ENCODE data around the gene B3GNT8. TPM values are rescaled to one million over a fixed set of nuclear protein-coding genes. Genes with fewer than 3 reads are reported as not detected.

The B3GNT8 gene
- polyA plus RNA-seq, 4 donors, result 27.5 to 125 (median 53.8) TPM

DNA sequence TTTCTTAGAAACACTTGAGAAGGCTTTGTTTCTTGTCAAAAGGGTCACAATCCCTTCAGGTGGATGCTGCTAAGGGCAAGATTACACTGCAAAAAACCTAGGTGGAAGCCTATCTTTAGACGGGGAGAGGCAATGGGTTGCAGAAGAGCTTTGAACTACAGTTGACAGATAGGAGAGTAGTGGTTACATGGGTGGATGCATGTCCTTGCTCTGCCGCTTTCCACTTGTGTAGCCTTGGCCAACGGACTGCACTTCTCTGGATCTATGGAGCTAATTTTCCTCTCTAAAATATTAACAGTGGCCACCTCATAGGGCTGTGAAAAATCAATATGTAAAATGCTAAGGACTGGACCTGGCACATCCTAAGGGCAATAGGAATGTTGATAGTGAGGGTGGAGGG is 28.6 kb downstream of the B3GNT8 start:
- FAIRE-seq (no peak), DNase-seq (no peak)
- Histone ChIP-seq H3K4me3 (ENCODE audit: low read depth in 1 of 3, low read length in 3 of 3) (peak overlapping the region; percentile 84 to 93 (median 89)), H3K9me3 (ENCODE audit: control insufficient read depth in 2 of 2, insufficient read depth in 1 of 2, low read depth in 1 of 2, low read length in 1 of 2) (no peaks in the 10 kb centered on the region), H3K36me3 (ENCODE audit: control insufficient read depth in 3 of 3, insufficient read depth in 2 of 3, low read depth in 1 of 3, low read length in 3 of 3) (peaks cover 0 to 25% (median 0%) of the 10 kb centered on the region in 3 donors), H3K27me3 (ENCODE audit: control insufficient read depth in 3 of 3, insufficient read depth in 3 of 3, low read length in 3 of 3) (no peaks in the 10 kb centered on the region), H3K4me1 (ENCODE audit: control insufficient read depth in 3 of 3, insufficient read depth in 2 of 3, low read depth in 1 of 3, low read length in 2 of 3) (peaks cover 3 to 9% (median 7%) of the 10 kb centered on the region in 3 donors), H3K27ac (ENCODE audit: low read depth in 1 of 3, low read length in 2 of 3) (no peak overlapping the region)
- 28 to 56% (median 42%) methylated on average over 3 of the region's 3 CpGs for WGBS, 3 donors

DNA sequence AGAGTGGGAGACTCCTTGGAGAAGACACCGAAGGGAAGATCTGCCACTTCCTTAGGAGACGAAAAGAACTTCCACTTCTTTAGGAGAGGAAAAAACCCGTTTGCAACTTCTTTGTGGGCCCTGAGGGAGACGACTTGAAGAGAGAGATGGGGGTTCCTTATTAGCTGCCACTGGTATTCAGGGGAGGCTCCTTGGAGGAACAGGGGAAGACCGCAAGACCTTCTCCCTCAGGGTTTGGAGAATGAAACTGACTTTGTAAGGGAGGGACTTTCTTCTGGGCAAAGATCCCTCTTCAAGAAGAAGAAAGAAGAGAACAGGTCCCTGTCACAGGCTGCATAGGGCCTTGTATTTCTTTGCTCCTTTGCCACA is 29.1 kb downstream of the B3GNT8 start:
- no peaks in the 10 kb centered on the region for H3K9me3 ChIP-seq (ENCODE audit: control insufficient read depth in 2 of 2, insufficient read depth in 1 of 2, low read depth in 1 of 2, low read length in 1 of 2)
- H3K27ac ChIP-seq (ENCODE audit: low read depth in 1 of 3, low read length in 2 of 3), result peak overlapping the region; percentile 34 to 93 (median 76)
- H3K4me1 ChIP-seq (ENCODE audit: control insufficient read depth in 3 of 3, insufficient read depth in 2 of 3, low read depth in 1 of 3, low read length in 2 of 3), result peaks cover 3 to 9% (median 7%) of the 10 kb centered on the region in 3 donors
- peak overlapping the region; percentile 84 to 93 (median 89) for H3K4me3 ChIP-seq (ENCODE audit: low read depth in 1 of 3, low read length in 3 of 3)
- WGBS, 3 donors, result 0 to 1% (median 0%) methylated on average over 5 of the region's 5 CpGs
- no peak for DNase-seq
- H3K27me3 ChIP-seq (ENCODE audit: control insufficient read depth in 3 of 3, insufficient read depth in 3 of 3, low read length in 3 of 3), result no peaks in the 10 kb centered on the region
- H3K36me3 ChIP-seq (ENCODE audit: control insufficient read depth in 3 of 3, insufficient read depth in 2 of 3, low read depth in 1 of 3, low read length in 3 of 3), result peaks cover 0 to 20% (median 0%) of the 10 kb centered on the region in 3 donors
- FAIRE-seq, result no peak

DNA sequence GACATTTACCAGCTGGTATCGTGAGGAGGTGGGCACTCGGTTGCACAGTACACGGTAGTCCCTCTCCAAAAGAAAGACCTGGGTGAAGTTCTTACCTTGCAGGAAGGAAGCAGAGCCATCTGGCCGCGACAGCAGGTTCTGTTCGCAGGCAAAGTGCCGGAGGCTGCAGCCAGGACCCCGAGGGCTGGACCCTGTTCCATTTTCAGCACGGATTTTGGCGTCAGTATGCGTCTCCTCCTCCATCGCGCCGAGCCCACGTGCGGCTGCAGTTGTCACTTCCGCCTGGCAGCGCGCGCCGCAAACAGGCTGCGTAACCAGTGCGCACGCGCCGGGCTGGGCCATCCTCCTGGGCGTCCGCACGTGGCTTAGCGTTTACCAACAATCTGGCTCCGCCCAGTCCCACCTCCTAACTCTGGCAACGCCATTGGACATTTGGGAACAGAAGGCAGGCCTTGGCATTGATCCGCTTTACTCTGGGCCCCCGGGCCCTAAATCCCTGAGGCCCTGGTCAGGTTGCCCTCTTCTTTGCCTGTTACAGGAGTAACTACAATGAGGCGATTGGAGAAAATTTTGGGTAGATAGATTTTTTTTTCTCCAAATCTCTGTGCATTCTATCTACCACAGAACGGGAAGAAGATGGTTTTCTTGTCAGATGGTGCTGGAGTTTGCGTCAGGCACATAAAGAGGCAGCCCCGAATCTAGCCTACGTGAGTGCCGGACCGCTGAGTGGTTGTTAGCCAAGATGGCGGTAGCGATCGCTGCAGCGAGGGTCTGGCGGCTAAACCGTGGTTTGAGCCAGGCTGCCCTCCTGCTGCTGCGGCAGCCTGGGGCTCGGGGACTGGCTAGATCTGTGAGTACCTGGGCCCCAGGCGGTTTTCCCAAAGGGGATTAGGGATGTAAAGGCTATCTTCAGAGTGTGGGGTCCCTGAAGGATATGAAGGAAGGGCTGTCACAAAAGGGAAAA is 29.8 kb downstream of the B3GNT8 start, which contains the start of the genes BCKDHA and EXOSC5:
TSS of gene BCKDHA (plus strand) at position 733 of the 964 bp plus-strand sequence. CDS start at position 743, 10 bp downstream.
TSS of gene EXOSC5 (minus strand) at position 274 of the 964 bp plus-strand sequence. CDS start at position 243, 31 bp downstream.
- Histone ChIP-seq H3K9me3 (ENCODE audit: control insufficient read depth in 2 of 2, insufficient read depth in 1 of 2, low read depth in 1 of 2, low read length in 1 of 2) (no peaks in the 10 kb centered on the region), H3K36me3 (ENCODE audit: control insufficient read depth in 3 of 3, insufficient read depth in 2 of 3, low read depth in 1 of 3, low read length in 3 of 3) (peaks cover 0 to 21% (median 0%) of the 10 kb centered on the region in 3 donors), H3K27ac (ENCODE audit: low read depth in 1 of 3, low read length in 2 of 3) (peak within 1 kb of the TSS; percentile 34 to 93 (median 76)), H3K4me3 (ENCODE audit: low read depth in 1 of 3, low read length in 3 of 3) (peak within 1 kb of the TSS; percentile 84 to 93 (median 89)), H3K27me3 (ENCODE audit: control insufficient read depth in 3 of 3, insufficient read depth in 3 of 3, low read length in 3 of 3) (no peaks in the 10 kb centered on the region), H3K4me1 (ENCODE audit: control insufficient read depth in 3 of 3, insufficient read depth in 2 of 3, low read depth in 1 of 3, low read length in 2 of 3) (peaks cover 3 to 9% (median 7%) of the 10 kb centered on the region in 3 donors)
- no peak for FAIRE-seq
- WGBS, 3 donors, result 0% methylated on average over 50 of the region's 50 CpGs
- DNase-seq, result peak; percentile 100

DNA sequence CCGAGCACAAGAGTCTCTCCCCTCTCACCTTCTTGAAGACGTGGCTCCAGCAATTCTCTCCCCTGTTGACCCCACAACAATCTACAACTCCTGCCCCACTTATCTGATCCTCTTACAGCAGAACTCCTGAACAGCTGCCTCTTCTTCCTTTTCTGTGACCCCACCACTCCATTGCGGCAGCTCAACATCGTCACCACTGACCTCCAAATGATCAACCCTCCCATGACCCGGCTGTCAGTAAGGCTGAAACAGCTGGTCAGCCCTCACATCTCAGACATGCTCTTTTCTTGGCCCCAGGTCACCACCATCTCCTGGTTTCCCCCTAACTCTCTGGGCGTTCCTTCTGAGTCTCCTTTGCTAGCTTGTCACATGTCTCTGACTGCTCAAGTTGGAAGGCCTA is 31.8 kb downstream of the B3GNT8 start:
- no peak overlapping the region for H3K27ac ChIP-seq (ENCODE audit: low read depth in 1 of 3, low read length in 2 of 3)
- peaks cover 0 to 32% (median 6%) of the 10 kb centered on the region in 3 donors for H3K36me3 ChIP-seq (ENCODE audit: control insufficient read depth in 3 of 3, insufficient read depth in 2 of 3, low read depth in 1 of 3, low read length in 3 of 3)
- H3K27me3 ChIP-seq (ENCODE audit: control insufficient read depth in 3 of 3, insufficient read depth in 3 of 3, low read length in 3 of 3), result no peaks in the 10 kb centered on the region
- no peak for FAIRE-seq
- 65 to 80% (median 71%) methylated on average over 6 of the region's 6 CpGs for WGBS, 3 donors
- peaks cover 3 to 9% (median 7%) of the 10 kb centered on the region in 3 donors for H3K4me1 ChIP-seq (ENCODE audit: control insufficient read depth in 3 of 3, insufficient read depth in 2 of 3, low read depth in 1 of 3, low read length in 2 of 3)
- DNase-seq, result no peak
- H3K4me3 ChIP-seq (ENCODE audit: low read depth in 1 of 3, low read length in 3 of 3), result no peak overlapping the region
- H3K9me3 ChIP-seq (ENCODE audit: control insufficient read depth in 2 of 2, insufficient read depth in 1 of 2, low read depth in 1 of 2, low read length in 1 of 2), result no peaks in the 10 kb centered on the region

DNA sequence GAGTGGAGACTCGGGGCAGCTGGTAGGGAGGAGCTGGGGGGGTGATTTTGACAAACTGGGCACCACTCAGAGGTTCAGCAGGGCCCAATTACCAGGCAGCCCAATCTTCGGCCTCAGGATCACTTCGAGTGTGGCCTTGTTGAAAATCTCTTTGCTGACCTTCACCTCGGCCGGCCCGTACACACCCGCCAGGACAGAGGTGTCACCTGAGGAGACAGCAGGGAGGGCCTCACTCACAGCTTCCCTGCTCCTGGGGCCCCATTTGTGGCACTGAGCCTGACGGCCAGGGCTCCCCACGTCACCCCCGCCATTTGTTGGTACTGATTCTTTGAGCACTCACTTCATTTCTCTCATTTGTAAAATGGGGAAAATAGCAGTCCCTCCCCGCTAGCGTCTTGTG is 34.4 kb downstream of the B3GNT8 start:
- H3K36me3 ChIP-seq (ENCODE audit: control insufficient read depth in 3 of 3, insufficient read depth in 2 of 3, low read depth in 1 of 3, low read length in 3 of 3), result peaks cover 2 to 50% (median 11%) of the 10 kb centered on the region in 3 donors
- WGBS, 3 donors, result 81 to 91% (median 87%) methylated on average over 12 of the region's 12 CpGs
- FAIRE-seq, result no peak

DNA sequence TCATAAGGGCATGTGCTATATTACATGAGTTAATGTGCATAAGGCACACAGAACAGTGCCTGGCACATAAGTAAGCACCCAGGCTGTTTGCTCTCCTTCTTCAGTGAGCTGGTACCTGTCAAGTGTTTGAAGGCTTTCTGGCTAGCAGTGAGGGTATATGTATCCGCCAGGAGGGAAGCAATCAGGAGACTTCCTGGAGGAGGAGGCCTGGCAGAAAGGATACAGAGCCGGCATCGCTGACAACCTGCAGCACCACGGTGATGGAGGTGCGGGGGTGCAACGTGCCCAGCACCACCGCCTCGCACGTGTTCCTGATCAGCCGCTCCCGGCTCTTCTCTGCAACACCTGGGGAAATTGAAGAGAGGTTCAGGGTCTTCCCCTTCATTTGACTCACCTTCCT is 35.6 kb downstream of the B3GNT8 start:
- no peak for FAIRE-seq

More for the DNA sequence above, 34.4 kb downstream of the B3GNT8 start:
- H3K27me3 ChIP-seq (ENCODE audit: control insufficient read depth in 3 of 3, insufficient read depth in 3 of 3, low read length in 3 of 3), result no peaks in the 10 kb centered on the region
- H3K4me3 ChIP-seq (ENCODE audit: low read depth in 1 of 3, low read length in 3 of 3), result no peak overlapping the region
- no peaks in the 10 kb centered on the region for H3K9me3 ChIP-seq (ENCODE audit: control insufficient read depth in 2 of 2, insufficient read depth in 1 of 2, low read depth in 1 of 2, low read length in 1 of 2)
- H3K27ac ChIP-seq (ENCODE audit: low read depth in 1 of 3, low read length in 2 of 3), result no peak overlapping the region
- H3K4me1 ChIP-seq (ENCODE audit: control insufficient read depth in 3 of 3, insufficient read depth in 2 of 3, low read depth in 1 of 3, low read length in 2 of 3), result no peaks in the 10 kb centered on the region
- no peak for DNase-seq

DNA sequence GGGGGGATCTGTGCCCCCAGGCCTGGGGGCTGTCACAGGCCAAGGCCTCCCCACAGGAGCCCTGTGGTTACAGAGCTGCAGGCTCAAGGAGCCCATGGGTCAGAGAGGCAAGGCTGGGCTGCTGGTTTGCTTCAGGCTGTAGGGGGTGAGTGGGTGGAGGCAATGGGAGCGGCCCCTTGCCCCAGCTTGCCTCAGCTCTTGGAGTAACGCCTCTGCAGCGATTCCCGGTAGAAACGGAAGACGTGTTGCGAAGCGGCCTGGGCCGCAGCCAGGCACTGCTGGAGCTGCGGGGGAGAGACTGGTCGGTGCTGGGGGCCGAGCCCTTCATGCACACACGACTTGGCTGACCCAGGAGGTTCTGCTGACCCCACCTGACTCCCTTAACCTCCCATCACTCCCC is 40.7 kb downstream of the B3GNT8 start:
- no peak overlapping the region for H3K4me3 ChIP-seq (ENCODE audit: low read depth in 1 of 3, low read length in 3 of 3)
- DNase-seq (no peak), FAIRE-seq (no peak)
- H3K36me3 ChIP-seq (ENCODE audit: control insufficient read depth in 3 of 3, insufficient read depth in 2 of 3, low read depth in 1 of 3, low read length in 3 of 3), result peaks cover 2 to 71% (median 10%) of the 10 kb centered on the region in 3 donors
- WGBS, 3 donors, result 88 to 95% (median 93%) methylated on average over 13 of the region's 13 CpGs
- H3K27ac ChIP-seq (ENCODE audit: low read depth in 1 of 3, low read length in 2 of 3), result no peak overlapping the region
- H3K4me1 ChIP-seq (ENCODE audit: control insufficient read depth in 3 of 3, insufficient read depth in 2 of 3, low read depth in 1 of 3, low read length in 2 of 3), result no peaks in the 10 kb centered on the region
- no peaks in the 10 kb centered on the region for H3K27me3 ChIP-seq (ENCODE audit: control insufficient read depth in 3 of 3, insufficient read depth in 3 of 3, low read length in 3 of 3)
- H3K9me3 ChIP-seq (ENCODE audit: control insufficient read depth in 2 of 2, insufficient read depth in 1 of 2, low read depth in 1 of 2, low read length in 1 of 2), result no peaks in the 10 kb centered on the region

More for the DNA sequence above, 35.6 kb downstream of the B3GNT8 start:
- no peaks in the 10 kb centered on the region for H3K4me1 ChIP-seq (ENCODE audit: control insufficient read depth in 3 of 3, insufficient read depth in 2 of 3, low read depth in 1 of 3, low read length in 2 of 3)
- no peak overlapping the region for H3K27ac ChIP-seq (ENCODE audit: low read depth in 1 of 3, low read length in 2 of 3)
- no peaks in the 10 kb centered on the region for H3K27me3 ChIP-seq (ENCODE audit: control insufficient read depth in 3 of 3, insufficient read depth in 3 of 3, low read length in 3 of 3)
- H3K9me3 ChIP-seq (ENCODE audit: control insufficient read depth in 2 of 2, insufficient read depth in 1 of 2, low read depth in 1 of 2, low read length in 1 of 2), result no peaks in the 10 kb centered on the region
- no peak overlapping the region for H3K4me3 ChIP-seq (ENCODE audit: low read depth in 1 of 3, low read length in 3 of 3)
- 84 to 92% (median 90%) methylated on average over 11 of the region's 11 CpGs for WGBS, 3 donors
- peaks cover 2 to 62% (median 11%) of the 10 kb centered on the region in 3 donors for H3K36me3 ChIP-seq (ENCODE audit: control insufficient read depth in 3 of 3, insufficient read depth in 2 of 3, low read depth in 1 of 3, low read length in 3 of 3)
- no peak for DNase-seq

DNA sequence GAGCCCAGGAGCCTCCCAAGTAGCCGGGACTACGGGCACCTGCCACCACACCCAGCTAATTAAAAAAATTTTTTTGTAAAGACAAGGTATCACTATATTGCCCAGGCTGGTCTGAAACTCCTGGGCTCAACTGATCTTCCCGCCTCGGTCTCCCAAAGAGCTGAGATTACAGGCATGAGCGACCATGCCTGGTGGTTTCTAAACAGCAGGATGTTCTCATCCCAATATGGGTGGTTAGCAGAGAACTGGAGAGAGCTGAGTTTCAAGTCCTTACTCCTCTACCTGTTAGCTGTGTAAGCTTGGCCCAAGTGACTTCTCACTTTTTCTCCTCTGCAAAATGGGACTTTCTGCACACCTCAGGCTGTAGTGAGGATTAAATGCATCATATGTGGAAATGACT is 42.8 kb downstream of the B3GNT8 start:
- H3K27me3 ChIP-seq (ENCODE audit: control insufficient read depth in 3 of 3, insufficient read depth in 3 of 3, low read length in 3 of 3), result no peaks in the 10 kb centered on the region
- FAIRE-seq (no peak), DNase-seq (no peak)
- 64 to 84% (median 76%) methylated on average over 5 of the region's 5 CpGs for WGBS, 3 donors
- no peak overlapping the region for H3K4me3 ChIP-seq (ENCODE audit: low read depth in 1 of 3, low read length in 3 of 3)
- H3K9me3 ChIP-seq (ENCODE audit: control insufficient read depth in 2 of 2, insufficient read depth in 1 of 2, low read depth in 1 of 2, low read length in 1 of 2), result no peaks in the 10 kb centered on the region
- H3K36me3 ChIP-seq (ENCODE audit: control insufficient read depth in 3 of 3, insufficient read depth in 2 of 3, low read depth in 1 of 3, low read length in 3 of 3), result peaks cover 0 to 52% (median 0%) of the 10 kb centered on the region in 3 donors
- no peak overlapping the region for H3K27ac ChIP-seq (ENCODE audit: low read depth in 1 of 3, low read length in 2 of 3)
- no peaks in the 10 kb centered on the region for H3K4me1 ChIP-seq (ENCODE audit: control insufficient read depth in 3 of 3, insufficient read depth in 2 of 3, low read depth in 1 of 3, low read length in 2 of 3)

Measured in small intestine (tissue), 7 donors.